GM18868 (cell line): ENCODE results near the gene FER.

Experiments used
- ATAC-seq: cut with Tn5 transposase; IDR thresholded peaks from one replicate; pipeline ENCODE4 v1.9.1; 2021; ENCODE audit warnings: mild to moderate bottlenecking, moderate library complexity; ENCODE audit not compliant: unreplicated experiment

FER gene

GRCh38 chr5:109224276-109224882 is 476.7 kb downstream of the FER start:
- ATAC-seq: no peak

- no peak for ATAC-seq
Observed at GRCh38 chr5:109225716-109226625, 478.3 kb downstream of the FER start.

- no peak for ATAC-seq
Observed at GRCh38 chr5:109230369-109230768, 482.7 kb downstream of the FER start.

- no peak for ATAC-seq
Observed at GRCh38 chr5:109231331-109231730, 483.6 kb downstream of the FER start.

- no peak for ATAC-seq
Observed at GRCh38 chr5:109234381-109234780, 486.7 kb downstream of the FER start.

- ATAC-seq: no peak
Observed at GRCh38 chr5:109239456-109239855, 491.8 kb downstream of the FER start.

GRCh38 chr5:109242518-109242917 is 494.8 kb downstream of the FER start:
- ATAC-seq: no peak

- no peak for ATAC-seq
Observed at GRCh38 chr5:109246395-109246794, 498.7 kb downstream of the FER start.
